COLO668 (cell line): ENCODE measurements around the gene TEX22.

Source experiments
- DNase-seq: peaks from one replicate; lab custom pipeline; 2025; ENCODE audit not compliant: unreplicated experiment; lab: John Stamatoyannopoulos, UW

TEX22 gene

GRCh38 chr14:105384041-105384557, 14.2 kb upstream of the TEX22 start:
- DNase-seq = no peak

- no peak for DNase-seq
Observed at GRCh38 chr14:105384605-105385321, 13.6 kb upstream of the TEX22 start.

- no peak for DNase-seq
Observed at GRCh38 chr14:105385322-105385637, 13.1 kb upstream of the TEX22 start.

GRCh38 chr14:105385698-105386365, 12.5 kb upstream of the TEX22 start:
- no peak for DNase-seq

GRCh38 chr14:105386581-105387529, 11.5 kb upstream of the TEX22 start:
- no peak for DNase-seq

- no peak for DNase-seq
Observed at GRCh38 chr14:105387530-105387922, 10.8 kb upstream of the TEX22 start.

GRCh38 chr14:105388110-105388951, 10.0 kb upstream of the TEX22 start:
- no peak for DNase-seq

- no peak for DNase-seq
Observed at GRCh38 chr14:105388976-105389375, 9.4 kb upstream of the TEX22 start.

GRCh38 chr14:105389534-105389933, 8.8 kb upstream of the TEX22 start:
- DNase-seq = no peak

GRCh38 chr14:105389976-105390848, 8.1 kb upstream of the TEX22 start:
- DNase-seq = no peak

- no peak for DNase-seq
Observed at GRCh38 chr14:105390849-105391500, 7.4 kb upstream of the TEX22 start.

GRCh38 chr14:105391541-105391940, 6.8 kb upstream of the TEX22 start:
- DNase-seq = no peak

GRCh38 chr14:105392131-105393090, 5.9 kb upstream of the TEX22 start:
- no peak for DNase-seq

GRCh38 chr14:105393151-105393550, 5.2 kb upstream of the TEX22 start:
- no peak for DNase-seq

GRCh38 chr14:105394714-105395537, 3.4 kb upstream of the TEX22 start:
- DNase-seq = no peak

GRCh38 chr14:105395538-105395854, 2.8 kb upstream of the TEX22 start:
- DNase-seq = no peak

- no peak for DNase-seq
Observed at GRCh38 chr14:105397350-105397931, 897 bp upstream of the TEX22 start.
